T1000 (cell line): ENCODE data around the gene LRRC38.
"Not testable (repeated sequence)": the region's sequence is repeated elsewhere in the genome, so short reads cannot be mapped to it uniquely, and the experiment has no call there.

Experiments
- DNase-seq: peaks from one replicate; lab custom pipeline; 2025; ENCODE audit warnings: mixed read lengths; lab: John Stamatoyannopoulos, UW

Gene LRRC38

GRCh38 chr1:13513895-13514546 is at the start of gene LRRC38:
Gene LRRC38 (minus strand): TSS chr1:13514003. CDS start chr1:13513593, 410 bp downstream.
- no peak for DNase-seq

- DNase-seq: not testable (repeated sequence)
Measured at GRCh38 chr1:13562981-13563380, 49.2 kb upstream of the LRRC38 start.

GRCh38 chr1:13560541-13560940 is 46.7 kb upstream of the LRRC38 start:
- DNase-seq: no peak

GRCh38 chr1:13556224-13556764 is 42.5 kb upstream of the LRRC38 start:
- DNase-seq: no peak

GRCh38 chr1:13554798-13555197 is 41.0 kb upstream of the LRRC38 start:
- no peak for DNase-seq

- DNase-seq: no peak
Measured at GRCh38 chr1:13550663-13551062, 36.9 kb upstream of the LRRC38 start.

GRCh38 chr1:13549521-13549920 is 35.7 kb upstream of the LRRC38 start:
- no peak for DNase-seq

- no peak for DNase-seq
Measured at GRCh38 chr1:13549021-13549420, 35.2 kb upstream of the LRRC38 start.

- no peak for DNase-seq
Measured at GRCh38 chr1:13548281-13548680, 34.5 kb upstream of the LRRC38 start.

GRCh38 chr1:13546791-13547190 is 33.0 kb upstream of the LRRC38 start:
- DNase-seq: no peak

- no peak for DNase-seq
Measured at GRCh38 chr1:13544221-13544556, 30.4 kb upstream of the LRRC38 start.

- DNase-seq: no peak
Measured at GRCh38 chr1:13543451-13544220, 29.8 kb upstream of the LRRC38 start.

- DNase-seq: no peak
Measured at GRCh38 chr1:13541435-13542215, 27.8 kb upstream of the LRRC38 start.

- DNase-seq: no peak
Measured at GRCh38 chr1:13540866-13541265, 27.1 kb upstream of the LRRC38 start.

GRCh38 chr1:13539683-13540082 is 25.9 kb upstream of the LRRC38 start:
- no peak for DNase-seq

- DNase-seq: no peak
Measured at GRCh38 chr1:13538832-13539231, 25.0 kb upstream of the LRRC38 start.

GRCh38 chr1:13536571-13536970 is 22.8 kb upstream of the LRRC38 start:
- DNase-seq: no peak

GRCh38 chr1:13535227-13535626 is 21.4 kb upstream of the LRRC38 start:
- DNase-seq: no peak

GRCh38 chr1:13528320-13528719 is 14.5 kb upstream of the LRRC38 start:
- DNase-seq: no peak

- DNase-seq: no peak
Measured at GRCh38 chr1:13523780-13524477, 10.1 kb upstream of the LRRC38 start.

- DNase-seq: no peak
Measured at GRCh38 chr1:13520985-13521384, 7.2 kb upstream of the LRRC38 start.

GRCh38 chr1:13517193-13517812 is 3.5 kb upstream of the LRRC38 start:
- DNase-seq: no peak
